Tibial artery (tissue), 4 donors: ENCODE data around the gene GALP.
"Not testable (repeated sequence)": the region's sequence is repeated elsewhere in the genome, so short reads cannot be mapped to it uniquely, and the experiment has no call there.

ENCODE experiments used
- DNase-seq, 2 donors: peaks; one replicate each; pipeline ENCODE4 v3.0.0-alpha.2; 2019
- H3K27ac ChIP-seq, 2 donors: fragments of 200-600 bp; sonication (generic) in 1 of 2; 1 replicate in 1 of 2; 2 replicates in 1 of 2; pipeline ENCODE4 v1.5.1; 2018 to 2019; ENCODE audit warnings: mild to moderate bottlenecking in 1 of 2
- H3K27me3 ChIP-seq, 2 donors: fragments of 200-600 bp; sonication (generic) in 1 of 2; one replicate each; pipeline versions ENCODE4 v1.5.1 to v1.6.0; 2016 to 2019
- H3K36me3 ChIP-seq, 3 donors: fragments of 200-600 bp; sonication (generic) in 2 of 3; one replicate each; pipeline ENCODE4 v1.5.1; 2016 to 2019; ENCODE audit warnings: mild to moderate bottlenecking in 2 of 3
- H3K4me1 ChIP-seq, 4 donors: fragments of 200-600 bp; sonication (generic) in 2 of 4; 1 replicate in 3 of 4; 2 replicates in 1 of 4; pipeline ENCODE4 v1.5.1; 2016 to 2019
- H3K4me3 ChIP-seq, 2 donors: fragments of 200-600 bp; sonication (generic) in 1 of 2; 1 replicate in 1 of 2; 2 replicates in 1 of 2; pipeline ENCODE4 v1.5.1; 2018 to 2019; ENCODE audit warnings: mild to moderate bottlenecking in 2 of 2
- H3K9me3 ChIP-seq, 3 donors: fragments of 200-600 bp; sonication (generic) in 1 of 3; one replicate each; pipeline ENCODE4 v1.5.1; 2016 to 2019
- CTCF ChIP-seq, 2 experiments: fragments of 200-600 bp in 1 of 2; fragments of 450-650 bp in 1 of 2; IDR thresholded peaks; one replicate each; pipeline ENCODE4 v1.5.1; 2017 to 2019; ENCODE audit warnings: antibody characterized with exemption in 2 of 2, mild to moderate bottlenecking in 1 of 2, moderate library complexity in 1 of 2
- intact Hi-C: fragments of 100-400 bp; cut with DNase I; formaldehyde crosslinking; loops from one replicate; pipeline ENCODE4 v1.15.0; 2023; ENCODE audit warnings: low total_unique reads

GALP gene

DNA sequence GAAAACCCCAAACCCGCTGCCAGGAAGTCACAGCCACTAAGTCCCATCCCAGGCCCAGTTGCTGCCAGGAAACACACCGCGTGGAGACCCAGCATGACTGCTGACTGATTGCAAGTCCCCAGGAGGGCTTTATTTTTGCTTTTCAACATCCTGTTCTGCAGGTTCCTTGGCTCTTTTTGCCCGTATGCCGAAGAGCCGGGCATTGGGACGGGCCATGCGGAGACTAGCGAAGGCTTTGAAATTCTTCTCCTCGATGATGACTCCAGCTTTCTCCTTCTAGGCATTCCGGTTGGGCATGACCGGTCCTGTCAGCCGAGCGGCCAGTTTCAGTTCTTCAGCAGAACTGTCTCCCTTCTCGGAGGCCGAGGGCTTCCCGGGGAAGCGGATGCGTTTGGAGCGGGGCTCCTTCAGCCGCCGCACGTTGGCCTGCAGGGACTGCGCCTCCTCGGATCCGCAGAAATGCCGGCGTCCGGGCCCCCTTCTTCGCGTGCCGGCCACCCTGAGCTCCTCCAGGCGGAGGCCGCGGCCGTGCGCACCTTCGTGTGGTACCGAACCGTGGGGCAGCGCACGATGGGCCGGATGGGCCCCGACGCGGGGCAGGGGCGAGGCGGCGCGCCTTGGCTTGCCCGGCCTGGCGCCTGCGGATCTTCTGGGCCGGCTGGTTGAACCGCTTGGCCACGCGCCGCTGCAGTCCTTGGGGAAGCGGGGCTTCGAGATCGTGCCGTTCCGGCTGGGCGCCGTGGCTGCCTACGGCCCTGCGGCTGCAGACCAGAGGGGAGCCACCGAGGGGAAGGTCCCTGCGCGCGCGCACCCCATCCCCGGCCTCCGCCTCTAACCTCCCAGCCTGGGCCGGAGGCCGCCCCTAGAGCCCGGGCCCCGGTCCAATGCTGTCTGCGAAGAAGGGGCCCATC, 41.5 kb downstream of the GALP start:
- H3K4me3 ChIP-seq, result peak overlapping the region; percentile 34 to 52
- DNase-seq, result peak in 1 of 2 donors; percentile 23

DNA sequence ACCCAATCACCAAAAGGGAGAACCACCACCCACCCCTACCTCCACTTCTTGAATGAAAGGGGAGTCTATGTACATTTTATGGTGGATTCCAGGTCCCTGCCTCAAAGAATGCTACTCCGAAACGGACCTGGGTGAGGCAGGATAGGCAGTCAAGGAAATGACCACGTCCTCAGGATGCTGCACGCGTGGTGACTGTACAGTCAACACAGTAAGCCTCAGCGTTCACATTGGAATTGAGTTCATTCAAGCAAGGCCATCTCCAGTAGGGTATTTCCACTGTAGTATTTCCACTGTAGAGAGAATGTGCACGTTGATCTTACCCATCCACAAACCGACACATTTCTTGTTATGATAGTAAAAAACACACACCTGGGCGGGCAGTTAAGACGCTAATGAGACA, 43.2 kb downstream of the GALP start:
- DNase-seq, result no peak

More for the DNA sequence above, 41.5 kb downstream of the GALP start:
- H3K27ac ChIP-seq, result no peak overlapping the region
- TF ChIP-seq CTCF (IDR thresholded peaks at IDR 0.05), result no peak
- peaks cover 0 to 11% (median 0%) of the 10 kb centered on the region in 3 donors for H3K36me3 ChIP-seq
- H3K9me3 ChIP-seq, result no peaks in the 10 kb centered on the region
- H3K27me3 ChIP-seq, result peaks cover 0 to 11% of the 10 kb centered on the region in 2 donors
- H3K4me1 ChIP-seq, result peaks cover 0 to 11% (median 9%) of the 10 kb centered on the region in 4 donors
- intact Hi-C loops, result no loop called here

GRCh38 chr19:56221442-56221841, 45.6 kb downstream of the GALP start:
- H3K4me3 ChIP-seq, intact Hi-C loops, H3K27ac ChIP-seq, DNase-seq, H3K9me3 ChIP-seq: not testable (repeated sequence)
- peaks cover 0 to 11% of the 10 kb centered on the region in 2 donors for H3K27me3 ChIP-seq
- peaks cover 0 to 25% (median 0%) of the 10 kb centered on the region in 3 donors for H3K36me3 ChIP-seq
- peaks cover 0 to 11% (median 9%) of the 10 kb centered on the region in 4 donors for H3K4me1 ChIP-seq

More for the DNA sequence above, 43.2 kb downstream of the GALP start:
- TF ChIP-seq CTCF (IDR thresholded peaks at IDR 0.05), result no peak
- Histone ChIP-seq H3K4me1 (peaks cover 0 to 11% (median 9%) of the 10 kb centered on the region in 4 donors), H3K27me3 (peaks cover 0 to 11% of the 10 kb centered on the region in 2 donors), H3K4me3 (no peak overlapping the region), H3K27ac (no peak overlapping the region), H3K9me3 (no peaks in the 10 kb centered on the region), H3K36me3 (peaks cover 0 to 25% (median 0%) of the 10 kb centered on the region in 3 donors)
- intact Hi-C loops, result no loop called here

DNA sequence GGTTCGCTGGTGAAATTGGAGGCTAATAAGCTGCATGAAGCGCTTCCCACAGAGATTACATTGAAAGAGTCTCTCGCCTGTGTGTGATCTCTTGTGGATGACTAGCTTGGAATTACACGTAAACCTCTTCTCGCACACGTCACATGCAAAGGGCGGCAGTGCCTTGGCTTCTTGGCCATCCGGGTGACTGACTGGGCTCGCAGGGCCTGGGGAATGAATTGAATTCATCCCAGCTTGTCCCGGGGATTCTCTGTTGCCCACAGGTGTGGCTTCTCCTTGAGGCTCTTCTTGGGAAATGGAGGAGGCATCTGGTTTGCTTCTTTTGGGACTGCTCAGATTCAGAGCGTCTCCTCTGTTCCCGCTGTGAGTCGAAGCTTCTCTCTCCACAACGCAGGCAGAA, 46.0 kb downstream of the GALP start:
- peaks cover 0 to 10% of the 10 kb centered on the region in 2 donors for H3K27me3 ChIP-seq
- H3K9me3 ChIP-seq, result no peaks in the 10 kb centered on the region
- no peak overlapping the region for H3K4me3 ChIP-seq
- H3K27ac ChIP-seq, result no peak overlapping the region
- intact Hi-C loops, result no loop called here
- H3K36me3 ChIP-seq, result peaks cover 0 to 25% (median 0%) of the 10 kb centered on the region in 3 donors
- no peak for TF ChIP-seq CTCF (IDR thresholded peaks at IDR 0.05)
- peaks cover 0 to 10% (median 8%) of the 10 kb centered on the region in 4 donors for H3K4me1 ChIP-seq
- DNase-seq, result no peak

DNA sequence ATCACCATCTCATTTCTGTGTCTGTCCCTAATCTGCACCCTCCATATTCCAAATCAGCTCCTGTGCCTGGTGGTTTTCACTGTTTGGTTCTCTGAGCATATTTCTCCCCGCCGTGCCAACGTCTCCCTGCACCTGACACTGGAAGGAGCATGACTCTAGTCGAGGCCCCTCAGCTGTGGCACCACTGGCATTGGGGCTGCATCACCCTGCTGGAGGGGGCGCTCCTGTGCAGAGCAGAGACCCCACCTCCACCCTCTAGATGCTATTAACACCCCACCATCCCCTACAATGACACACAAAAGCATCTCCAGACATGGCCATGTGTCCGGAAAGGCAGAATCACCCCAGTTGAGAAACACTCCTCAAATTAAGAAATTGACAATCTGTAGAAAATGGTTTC, 47.1 kb downstream of the GALP start:
- Histone ChIP-seq H3K27ac (no peak overlapping the region), H3K27me3 (peaks cover 0 to under 1% of the 10 kb centered on the region in 2 donors), H3K4me3 (no peak overlapping the region), H3K36me3 (peaks cover 0 to 25% (median 0%) of the 10 kb centered on the region in 3 donors), H3K9me3 (no peaks in the 10 kb centered on the region), H3K4me1 (no peaks in the 10 kb centered on the region)
- DNase-seq, result no peak
- intact Hi-C loops, result no loop called here
- TF ChIP-seq CTCF (IDR thresholded peaks at IDR 0.05), result no peak

DNA sequence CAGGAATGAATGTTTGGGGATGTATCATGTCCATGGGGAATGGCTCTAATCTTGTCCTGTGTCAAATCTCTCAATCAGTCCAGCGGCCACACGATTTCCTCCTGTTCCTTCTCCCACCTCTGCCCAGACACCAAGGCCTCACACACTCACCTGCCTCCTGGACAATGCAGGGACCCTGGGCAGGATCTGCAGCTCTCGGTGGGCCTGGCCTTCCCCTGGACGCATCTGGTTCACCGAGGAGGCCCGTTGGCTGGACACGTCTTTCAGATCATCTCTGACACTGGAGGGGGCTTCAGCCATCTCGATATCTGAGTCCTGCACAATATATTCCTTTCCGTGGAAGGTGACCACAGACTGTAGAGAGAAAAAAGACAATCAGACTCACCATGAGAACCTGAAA, 47.7 kb downstream of the GALP start:
- H3K27me3 ChIP-seq, result no peaks in the 10 kb centered on the region
- no peak for TF ChIP-seq CTCF (IDR thresholded peaks at IDR 0.05)

More for the DNA sequence above, 47.7 kb downstream of the GALP start:
- Histone ChIP-seq H3K4me1 (no peaks in the 10 kb centered on the region), H3K27ac (no peak overlapping the region), H3K9me3 (no peaks in the 10 kb centered on the region), H3K4me3 (no peak overlapping the region), H3K36me3 (peaks cover 0 to 25% (median 0%) of the 10 kb centered on the region in 3 donors)
- intact Hi-C loops, result no loop called here
- DNase-seq, result no peak
